Measurements from ENCODE around the gene RASGRP4.

Gene RASGRP4

GRCh38 chr19:38455031-38455430 lies 29.0 kb upstream of the RASGRP4 start:
- Histone ChIP-seq H3K36me3 (ENCODE audit: insufficient read depth, low read length) (no peaks in the 10 kb centered on the region), H4K20me1 (ENCODE audit: insufficient read depth, low read length, poor library complexity, severe bottlenecking) (no peaks in the 10 kb centered on the region), H3K4me2 (ENCODE audit: low read depth, low read length, poor library complexity, severe bottlenecking) (no peak overlapping the region), H3K9ac (ENCODE audit: low read depth, low read length, poor library complexity, severe bottlenecking) (no peak overlapping the region), H3K27me3 (ENCODE audit: insufficient read depth, low read length, poor library complexity, severe bottlenecking) (no peaks in the 10 kb centered on the region), H2AFZ (ENCODE audit: low read length) (no peak overlapping the region), H3K4me3 (ENCODE audit: low read length, poor library complexity, severe bottlenecking) (no peak overlapping the region), H3F3A (ENCODE audit: low read depth) (no peaks in the 10 kb centered on the region), H3K9me2 (replicated peaks; ENCODE audit: low read depth, low read length) (no peaks in the 10 kb centered on the region), H3K4me1 (ENCODE audit: insufficient read depth, low read length, poor library complexity, severe bottlenecking) (no peaks in the 10 kb centered on the region), H3K79me2 (ENCODE audit: insufficient read depth, low read length) (no peaks in the 10 kb centered on the region), H3K9me3 (ENCODE audit: insufficient read depth, low read depth, low read length) (no peaks in the 10 kb centered on the region)
- TF ChIP-seq CTCF (conservative IDR thresholded peaks at IDR 0.05; ENCODE audit: low read length) = no peak
- no peak for TF ChIP-seq EZH2phosphoT487 (IDR thresholded peaks at IDR 0.05; ENCODE audit: borderline replicate concordance)

GRCh38 chr19:38453596-38453995 lies 27.6 kb upstream of the RASGRP4 start:
- no peaks in the 10 kb centered on the region for H3K79me2 ChIP-seq (ENCODE audit: insufficient read depth, low read length)
- no peaks in the 10 kb centered on the region for H3K9me2 ChIP-seq (replicated peaks; ENCODE audit: low read depth, low read length)
- no peak overlapping the region for H3K4me3 ChIP-seq (ENCODE audit: low read length, poor library complexity, severe bottlenecking)
- no peaks in the 10 kb centered on the region for H4K20me1 ChIP-seq (ENCODE audit: insufficient read depth, low read length, poor library complexity, severe bottlenecking)
- TF ChIP-seq EZH2phosphoT487 (IDR thresholded peaks at IDR 0.05; ENCODE audit: borderline replicate concordance) = no peak
- no peak for TF ChIP-seq CTCF (conservative IDR thresholded peaks at IDR 0.05; ENCODE audit: low read length)
- no peaks in the 10 kb centered on the region for H3K27me3 ChIP-seq (ENCODE audit: insufficient read depth, low read length, poor library complexity, severe bottlenecking)
- H3K9ac ChIP-seq (ENCODE audit: low read depth, low read length, poor library complexity, severe bottlenecking) = no peak overlapping the region
- no peaks in the 10 kb centered on the region for H3K4me1 ChIP-seq (ENCODE audit: insufficient read depth, low read length, poor library complexity, severe bottlenecking)
- no peaks in the 10 kb centered on the region for H3F3A ChIP-seq (ENCODE audit: low read depth)
- no peak overlapping the region for H2AFZ ChIP-seq (ENCODE audit: low read length)
- H3K36me3 ChIP-seq (ENCODE audit: insufficient read depth, low read length) = no peaks in the 10 kb centered on the region
- no peaks in the 10 kb centered on the region for H3K9me3 ChIP-seq (ENCODE audit: insufficient read depth, low read depth, low read length)
- H3K4me2 ChIP-seq (ENCODE audit: low read depth, low read length, poor library complexity, severe bottlenecking) = no peak overlapping the region

- H3K79me2 ChIP-seq (ENCODE audit: insufficient read depth, low read length) = no peaks in the 10 kb centered on the region
These were observed 26.7 kb upstream of the RASGRP4 start for GRCh38 chr19:38452430-38453366.

More at GRCh38 chr19:38452430-38453366, 26.7 kb upstream of the RASGRP4 start:
- Histone ChIP-seq H4K20me1 (ENCODE audit: insufficient read depth, low read length, poor library complexity, severe bottlenecking) (no peaks in the 10 kb centered on the region), H2AFZ (ENCODE audit: low read length) (no peak overlapping the region), H3K9me3 (ENCODE audit: insufficient read depth, low read depth, low read length) (no peaks in the 10 kb centered on the region), H3K4me2 (ENCODE audit: low read depth, low read length, poor library complexity, severe bottlenecking) (no peak overlapping the region), H3K9me2 (replicated peaks; ENCODE audit: low read depth, low read length) (no peaks in the 10 kb centered on the region), H3F3A (ENCODE audit: low read depth) (no peaks in the 10 kb centered on the region), H3K4me1 (ENCODE audit: insufficient read depth, low read length, poor library complexity, severe bottlenecking) (no peaks in the 10 kb centered on the region), H3K4me3 (ENCODE audit: low read length, poor library complexity, severe bottlenecking) (no peak overlapping the region), H3K36me3 (ENCODE audit: insufficient read depth, low read length) (no peaks in the 10 kb centered on the region), H3K27me3 (ENCODE audit: insufficient read depth, low read length, poor library complexity, severe bottlenecking) (no peaks in the 10 kb centered on the region), H3K9ac (ENCODE audit: low read depth, low read length, poor library complexity, severe bottlenecking) (no peak overlapping the region)
- TF ChIP-seq EZH2phosphoT487 (IDR thresholded peaks at IDR 0.05; ENCODE audit: borderline replicate concordance) (no peak), CTCF (conservative IDR thresholded peaks at IDR 0.05; ENCODE audit: low read length) (no peak)
